Esophagus squamous epithelium (tissue), 5 donors: ENCODE results near the gene LAMTOR1. TPM values are rescaled to one million over a fixed set of nuclear protein-coding genes. Genes with fewer than 3 reads are reported as not detected.

ENCODE experiments used
- DNase-seq: peaks from one replicate; lab custom pipeline; 2025; lab: John Stamatoyannopoulos, UW
- H3K27ac ChIP-seq, 4 donors: fragments of 200-600 bp; sonication (generic); one replicate each; pipeline ENCODE4 v1.5.1; 2016 to 2019; ENCODE audit warnings: mild to moderate bottlenecking in 1 of 4
- H3K27me3 ChIP-seq, 4 donors: fragments of 200-600 bp; sonication (generic); 1 replicate in 3 of 4; 2 replicates in 1 of 4; pipeline versions ENCODE4 v1.5.1 to v1.6.0; 2017 to 2021; ENCODE audit warnings: antibody characterized with exemption in 1 of 4
- H3K36me3 ChIP-seq, 3 donors: fragments of 200-600 bp; sonication (generic); one replicate each; pipeline ENCODE4 v1.5.1; 2016 to 2019
- H3K4me1 ChIP-seq, 3 donors: fragments of 200-600 bp; sonication (generic); one replicate each; pipeline ENCODE4 v1.5.1; 2017 to 2019
- H3K4me3 ChIP-seq, 4 donors: fragments of 200-600 bp; sonication (generic); 1 replicate in 3 of 4; 2 replicates in 1 of 4; pipeline ENCODE4 v1.5.1; 2016 to 2019; ENCODE audit warnings: mild to moderate bottlenecking in 2 of 4, moderate library complexity in 1 of 4
- H3K9me3 ChIP-seq, 3 donors: fragments of 200-600 bp; sonication (generic); one replicate each; pipeline ENCODE4 v1.5.1; 2016 to 2019
- CTCF ChIP-seq, 6 experiments: fragments of 450-650 bp in 4 of 6; fragments of 200-600 bp in 2 of 6; sonication (generic) in 2 of 6; IDR thresholded peaks; one replicate each; pipeline ENCODE4 v1.5.1; 2016 to 2019; ENCODE audit warnings: antibody characterized with exemption in 6 of 6, mild to moderate bottlenecking in 4 of 6, moderate library complexity in 4 of 6
- POLR2A ChIP-seq, 4 donors: fragments of 450-650 bp; IDR thresholded peaks; one replicate each; pipeline ENCODE4 v1.6.1; 2017; ENCODE audit warnings: antibody characterized with exemption in 4 of 4, mild to moderate bottlenecking in 4 of 4, moderate library complexity in 3 of 4
- WGBS, 2 donors: methylation state at CpG; one replicate each; pipeline ENCODE4 v1.1.5; 2018; 5-methylcytosine and 5-hydroxymethylcytosine counted together
- intact Hi-C: fragments of 100-400 bp; cut with DNase I; formaldehyde crosslinking; loops from one replicate; pipeline ENCODE4 v1.15.0; 2022
- total RNA-seq, 4 donors: library from RNA; depleted of rRNA; stranded (reverse); fragments of >200 nt; gene quantifications; one replicate each; pipeline ENCODE4 v1.1.0, GENCODE V29; 2016
- donor health status: DM: yes; HTN: yes; CAD: no.

Gene LAMTOR1
- total RNA-seq, 4 donors from 2014 or later, result 80.1 to 99.1 (median 97.7) TPM

- no peak for DNase-seq
- no peaks in the 10 kb centered on the region for H3K27me3 ChIP-seq
- H3K36me3 ChIP-seq, result no peaks in the 10 kb centered on the region
- intact Hi-C loops, result no loop called here
- H3K9me3 ChIP-seq, result no peaks in the 10 kb centered on the region
- H3K4me1 ChIP-seq, result peaks cover 0 to 16% (median 4%) of the 10 kb centered on the region in 3 donors
- no peak for TF ChIP-seq CTCF (IDR thresholded peaks at IDR 0.05)
- TF ChIP-seq POLR2A (IDR thresholded peaks at IDR 0.05), result no peak
- H3K4me3 ChIP-seq, result no peak overlapping the region
- 24 to 25% methylated on average over 1 of the region's 1 CpG for WGBS, 2 donors
- no peak overlapping the region for H3K27ac ChIP-seq
Measured at GRCh38 chr11:72125956-72126355, 22.9 kb upstream of the LAMTOR1 start.

- H3K27me3 ChIP-seq, result no peaks in the 10 kb centered on the region
- TF ChIP-seq POLR2A (IDR thresholded peaks at IDR 0.05) (no peak), CTCF (IDR thresholded peaks at IDR 0.05) (no peak)
- no peaks in the 10 kb centered on the region for H3K9me3 ChIP-seq
- no peak overlapping the region for H3K4me3 ChIP-seq
- H3K4me1 ChIP-seq, result peaks cover 0 to 16% (median 4%) of the 10 kb centered on the region in 3 donors
- intact Hi-C loops, result no loop called here
- no peak for DNase-seq
- no peaks in the 10 kb centered on the region for H3K36me3 ChIP-seq
- 40 to 100% methylated on average over 1 of the region's 6 CpGs for WGBS, 2 donors
- H3K27ac ChIP-seq, result no peak overlapping the region
Measured at GRCh38 chr11:72124046-72124445, 20.9 kb upstream of the LAMTOR1 start.

GRCh38 chr11:72123117-72123653, 20.1 kb upstream of the LAMTOR1 start:
- TF ChIP-seq POLR2A (IDR thresholded peaks at IDR 0.05) (no peak), CTCF (IDR thresholded peaks at IDR 0.05) (no peak)
- Histone ChIP-seq H3K9me3 (no peaks in the 10 kb centered on the region), H3K27ac (no peak overlapping the region), H3K4me1 (peaks cover 0 to 16% (median 4%) of the 10 kb centered on the region in 3 donors), H3K4me3 (no peak overlapping the region), H3K36me3 (no peaks in the 10 kb centered on the region), H3K27me3 (peaks cover 0 to 3% (median 0%) of the 10 kb centered on the region in 4 donors)
- no peak for DNase-seq
- intact Hi-C loops, result no loop called here
- 88 to 100% methylated on average over 1 to 3 of the region's 3 CpGs for WGBS, 2 donors

- intact Hi-C loops, result no loop called here
- Histone ChIP-seq H3K4me3 (no peak overlapping the region), H3K27me3 (peaks cover 0 to 3% (median 0%) of the 10 kb centered on the region in 4 donors), H3K9me3 (no peaks in the 10 kb centered on the region), H3K4me1 (peaks cover 0 to 16% (median 4%) of the 10 kb centered on the region in 3 donors), H3K27ac (no peak overlapping the region), H3K36me3 (no peaks in the 10 kb centered on the region)
- no peak for DNase-seq
- TF ChIP-seq POLR2A (IDR thresholded peaks at IDR 0.05) (no peak), CTCF (IDR thresholded peaks at IDR 0.05) (no peak)
- 75 to 86% methylated on average over 1 of the region's 1 CpG for WGBS, 2 donors
Measured at GRCh38 chr11:72122607-72123006, 19.5 kb upstream of the LAMTOR1 start.

GRCh38 chr11:72120930-72121329, 17.8 kb upstream of the LAMTOR1 start:
- Histone ChIP-seq H3K36me3 (no peaks in the 10 kb centered on the region), H3K27me3 (peaks cover 0 to 3% (median 0%) of the 10 kb centered on the region in 4 donors), H3K27ac (no peak overlapping the region), H3K9me3 (no peaks in the 10 kb centered on the region), H3K4me1 (peaks cover 0 to 13% (median 4%) of the 10 kb centered on the region in 3 donors), H3K4me3 (no peak overlapping the region)
- 76 to 84% methylated on average over 2 of the region's 2 CpGs for WGBS, 2 donors
- DNase-seq, result no peak
- intact Hi-C loops, result no loop called here
- no peak for TF ChIP-seq CTCF (IDR thresholded peaks at IDR 0.05)
- TF ChIP-seq POLR2A (IDR thresholded peaks at IDR 0.05), result no peak
